Measurements from ENCODE around the gene DNTTIP2. TPM values are rescaled to one million over a fixed set of nuclear protein-coding genes. Genes with fewer than 3 reads are reported as not detected.

DNTTIP2 gene
- total and polyA plus RNA-seq, 11 donors: 17.7 to 55.8 (median 39.1) TPM

GRCh38 chr1:93848350-93848883 is 30.6 kb downstream of the DNTTIP2 start:
- ATAC-seq (no peak), DNase-seq (no peak)
- intact Hi-C loops (cut with DNase I): loop anchor here (5.0 to 10.0 kb wide), 11 partner anchors 59 to 546 kb away; partner anchors contain the start of genes DR1 (in 1 of the 10), FNBP1L (in 1 of the 10) and GCLM (in 1 of the 10)
- peak overlapping the region; percentile 78 to 99 (median 98) for H3K27ac ChIP-seq
- peaks cover 0 to 34% (median 22%) of the 10 kb centered on the region in 12 donors for H3K4me1 ChIP-seq
- peak overlapping the region; percentile 79 to 93 (median 86) for H3K4me3 ChIP-seq
- WGBS, 4 donors: 66 to 73% (median 69%) methylated on average over 4 of the region's 4 CpGs
- H3K36me3 ChIP-seq: no peaks in the 10 kb centered on the region
- H3K9me3 ChIP-seq: peaks cover 0 to 4% (median 0%) of the 10 kb centered on the region in 12 donors
- TF ChIP-seq POLR2A (IDR thresholded peaks at IDR 0.05): no peak
- no peak for TF ChIP-seq CTCF (IDR thresholded peaks at IDR 0.05)
- no peaks in the 10 kb centered on the region for H3K27me3 ChIP-seq

GRCh38 chr1:93847811-93848288 is 31.2 kb downstream of the DNTTIP2 start:
- Histone ChIP-seq H3K4me1 (peaks cover 0 to 34% (median 22%) of the 10 kb centered on the region in 12 donors), H3K36me3 (no peaks in the 10 kb centered on the region), H3K27ac (peak overlapping the region; percentile 78 to 99 (median 98)), H3K9me3 (peaks cover 0 to 4% (median 0%) of the 10 kb centered on the region in 12 donors), H3K27me3 (no peaks in the 10 kb centered on the region), H3K4me3 (peak overlapping the region; percentile 79 to 93 (median 86))
- peak; percentile 67 to 82 (median 76) for DNase-seq
- TF ChIP-seq POLR2A (IDR thresholded peaks at IDR 0.05) (peak in 1 of 2 donors; percentile 29), CTCF (IDR thresholded peaks at IDR 0.05) (no peak)
- peak; percentile 46 to 62 (median 54) for ATAC-seq
- WGBS, 4 donors: 0 to 1% (median 0%) methylated on average over 18 to 36 of the region's 36 CpGs
- intact Hi-C loops (cut with DNase I): loop anchor here (2.0 to 10.0 kb wide), 14 partner anchors 59 to 546 kb away; partner anchors contain the start of genes DR1 (in 2 of the 10), FNBP1L (in 1 of the 10) and GCLM (in 1 of the 10)

GRCh38 chr1:93846992-93847810 is 31.8 kb downstream of the DNTTIP2 start:
- Histone ChIP-seq H3K4me3 (peak overlapping the region; percentile 79 to 93 (median 86)), H3K4me1 (peaks cover 0 to 34% (median 22%) of the 10 kb centered on the region in 12 donors), H3K9me3 (peaks cover 0 to 4% (median 0%) of the 10 kb centered on the region in 12 donors), H3K36me3 (no peaks in the 10 kb centered on the region), H3K27me3 (no peaks in the 10 kb centered on the region), H3K27ac (peak overlapping the region; percentile 87 to 99 (median 98))
- intact Hi-C loops (cut with DNase I): loop anchor here (2.0 to 10.0 kb wide), 14 partner anchors 60 to 545 kb away; partner anchors contain the start of genes DR1 (in 2 of the 10), FNBP1L (in 1 of the 10) and GCLM (in 1 of the 10)
- TF ChIP-seq CTCF (IDR thresholded peaks at IDR 0.05) (peak in 4 of 12 donors; percentile 10 to 30 (median 26)), POLR2A (IDR thresholded peaks at IDR 0.05) (peak in 1 of 2 donors; percentile 40)
- peak; percentile 85 to 92 (median 91) for DNase-seq
- WGBS, 4 donors: 0 to 1% (median 0%) methylated on average over 56 to 80 of the region's 86 CpGs
- peak; percentile 82 to 90 (median 84) for ATAC-seq
